ENCODE data around the gene NCKAP5L.
A peak's percentile ranks its signal among the peaks of the same experiment; 100 is the strongest.
"Not testable (repeated sequence)": the region's sequence is repeated elsewhere in the genome, so short reads cannot be mapped to it uniquely, and the experiment has no call there.

NCKAP5L gene, protein sequence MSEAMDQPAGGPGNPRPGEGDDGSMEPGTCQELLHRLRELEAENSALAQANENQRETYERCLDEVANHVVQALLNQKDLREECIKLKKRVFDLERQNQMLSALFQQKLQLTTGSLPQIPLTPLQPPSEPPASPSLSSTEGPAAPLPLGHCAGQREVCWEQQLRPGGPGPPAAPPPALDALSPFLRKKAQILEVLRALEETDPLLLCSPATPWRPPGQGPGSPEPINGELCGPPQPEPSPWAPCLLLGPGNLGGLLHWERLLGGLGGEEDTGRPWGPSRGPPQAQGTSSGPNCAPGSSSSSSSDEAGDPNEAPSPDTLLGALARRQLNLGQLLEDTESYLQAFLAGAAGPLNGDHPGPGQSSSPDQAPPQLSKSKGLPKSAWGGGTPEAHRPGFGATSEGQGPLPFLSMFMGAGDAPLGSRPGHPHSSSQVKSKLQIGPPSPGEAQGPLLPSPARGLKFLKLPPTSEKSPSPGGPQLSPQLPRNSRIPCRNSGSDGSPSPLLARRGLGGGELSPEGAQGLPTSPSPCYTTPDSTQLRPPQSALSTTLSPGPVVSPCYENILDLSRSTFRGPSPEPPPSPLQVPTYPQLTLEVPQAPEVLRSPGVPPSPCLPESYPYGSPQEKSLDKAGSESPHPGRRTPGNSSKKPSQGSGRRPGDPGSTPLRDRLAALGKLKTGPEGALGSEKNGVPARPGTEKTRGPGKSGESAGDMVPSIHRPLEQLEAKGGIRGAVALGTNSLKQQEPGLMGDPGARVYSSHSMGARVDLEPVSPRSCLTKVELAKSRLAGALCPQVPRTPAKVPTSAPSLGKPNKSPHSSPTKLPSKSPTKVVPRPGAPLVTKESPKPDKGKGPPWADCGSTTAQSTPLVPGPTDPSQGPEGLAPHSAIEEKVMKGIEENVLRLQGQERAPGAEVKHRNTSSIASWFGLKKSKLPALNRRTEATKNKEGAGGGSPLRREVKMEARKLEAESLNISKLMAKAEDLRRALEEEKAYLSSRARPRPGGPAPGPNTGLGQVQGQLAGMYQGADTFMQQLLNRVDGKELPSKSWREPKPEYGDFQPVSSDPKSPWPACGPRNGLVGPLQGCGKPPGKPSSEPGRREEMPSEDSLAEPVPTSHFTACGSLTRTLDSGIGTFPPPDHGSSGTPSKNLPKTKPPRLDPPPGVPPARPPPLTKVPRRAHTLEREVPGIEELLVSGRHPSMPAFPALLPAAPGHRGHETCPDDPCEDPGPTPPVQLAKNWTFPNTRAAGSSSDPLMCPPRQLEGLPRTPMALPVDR (N-terminal part only)

DNA sequence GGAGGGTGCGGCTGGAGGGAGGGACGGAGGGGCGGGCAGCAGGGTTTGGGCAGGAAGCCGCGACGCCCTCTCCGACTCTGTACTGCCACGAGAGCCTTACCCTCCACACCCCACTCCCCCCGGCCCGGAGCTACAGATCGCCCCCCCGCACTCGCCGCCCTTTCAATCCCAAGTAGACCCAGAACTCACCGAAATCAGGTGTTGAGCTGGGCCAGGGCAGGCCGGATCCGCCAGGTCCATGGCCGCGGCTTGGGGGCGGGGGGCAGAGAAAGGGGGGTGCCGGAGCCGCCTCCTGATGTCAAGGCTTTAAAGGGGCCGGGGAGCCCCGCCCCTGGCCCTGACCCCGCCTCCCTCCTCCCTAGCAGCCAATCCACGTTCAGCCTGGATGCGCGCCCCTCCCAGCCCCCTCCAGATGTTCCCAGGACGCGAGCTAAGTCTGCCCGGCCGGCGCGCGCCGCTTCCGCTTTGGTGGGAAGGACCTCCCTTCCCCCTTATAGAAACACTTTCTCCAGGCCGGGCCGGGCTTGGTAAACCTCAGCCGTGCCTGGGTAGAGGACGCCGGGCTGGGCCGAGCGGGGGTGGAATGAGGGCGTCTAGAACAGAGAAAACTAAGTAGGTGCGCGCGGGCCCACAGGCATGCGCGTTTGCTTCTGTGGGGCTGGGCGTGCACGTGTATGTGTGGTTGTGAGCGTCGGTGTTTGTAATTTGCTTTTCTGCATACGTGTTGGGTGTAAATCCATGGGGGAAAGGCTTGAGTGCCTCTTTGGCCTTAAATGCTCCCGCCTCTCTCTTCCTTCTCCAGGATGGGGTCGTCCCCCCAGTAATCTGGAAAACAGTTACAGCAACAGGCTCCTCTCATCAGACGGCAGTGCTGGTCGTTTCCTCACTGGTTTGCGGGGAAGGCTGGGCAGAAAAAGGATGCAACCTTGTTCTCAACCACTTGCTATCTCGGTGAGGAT lies at the start of gene NCKAP5L:
NCKAP5L (minus strand) TSS at position 281 of the 959 bp plus-strand sequence. CDS start 24,369 bp downstream, outside the sequence.
- DNase-seq: peak; percentile 99

DNA sequence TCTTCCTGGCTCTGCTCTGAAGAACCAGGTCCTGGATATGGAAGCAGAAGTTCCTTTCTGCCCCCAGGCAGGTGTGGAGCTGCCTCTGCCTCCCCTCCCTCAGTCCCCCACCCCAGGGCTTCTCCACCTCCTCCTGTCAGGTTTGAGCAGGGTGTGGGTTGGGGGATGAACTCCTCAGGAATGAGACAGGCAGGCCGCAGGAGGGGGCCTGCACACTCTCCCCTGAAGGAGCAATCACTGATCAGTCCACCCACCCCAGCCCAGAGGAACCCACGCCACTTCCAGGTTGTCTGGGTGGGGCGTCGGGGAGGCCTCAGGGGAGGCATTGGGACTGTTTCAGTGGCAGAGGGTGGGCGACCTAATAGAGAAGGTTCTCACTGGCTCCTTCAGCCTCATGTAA lies 48.9 kb upstream of the NCKAP5L start:
- no peak for DNase-seq

DNA sequence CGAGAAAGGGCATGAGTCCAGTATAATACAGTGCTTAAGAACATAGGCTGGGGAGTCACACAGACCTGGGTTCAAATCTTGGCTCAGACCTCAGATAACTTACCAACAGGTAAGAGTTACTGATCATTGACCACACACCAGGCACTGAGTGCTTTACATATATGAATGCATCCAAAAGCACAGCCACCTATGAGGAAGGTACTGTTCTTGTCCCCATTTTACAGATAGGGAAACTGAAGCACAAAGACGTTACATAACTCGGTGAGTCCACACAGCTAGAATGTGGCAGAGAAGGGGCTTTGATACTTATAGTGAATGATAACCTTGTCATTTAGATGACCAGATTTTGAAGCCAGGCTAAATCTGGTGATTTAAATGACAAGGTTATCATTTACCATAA lies 47.9 kb upstream of the NCKAP5L start:
- no peak for DNase-seq

DNA sequence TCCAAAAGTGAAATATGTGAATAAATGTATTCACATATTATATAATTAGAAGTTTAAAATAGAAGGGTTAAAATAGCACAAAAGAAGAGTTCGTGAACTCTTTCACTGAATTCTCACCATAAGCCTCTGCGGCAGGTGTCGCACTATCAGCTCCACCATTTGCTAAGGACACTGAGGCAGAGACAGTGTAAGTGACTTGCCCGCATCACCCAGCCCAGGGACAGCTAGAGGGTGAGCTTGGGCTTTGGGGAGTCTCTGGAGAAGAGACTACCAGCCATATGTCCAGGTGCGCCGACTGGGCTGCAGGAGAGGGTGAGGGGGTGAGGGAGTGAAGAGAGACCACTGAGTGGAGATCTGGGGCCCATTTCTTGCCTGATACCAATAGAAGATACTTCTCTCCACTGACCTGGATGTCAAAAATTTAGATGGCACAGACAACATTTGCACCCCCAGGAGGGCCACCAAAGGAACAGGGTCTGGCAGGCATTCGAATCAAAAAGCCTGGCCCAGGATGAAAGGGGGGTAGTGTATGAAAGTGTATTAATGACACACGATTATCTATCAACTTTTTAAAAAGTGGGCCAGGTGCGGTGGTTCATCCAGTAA lies 47.0 kb upstream of the NCKAP5L start:
- DNase-seq: no peak

DNA sequence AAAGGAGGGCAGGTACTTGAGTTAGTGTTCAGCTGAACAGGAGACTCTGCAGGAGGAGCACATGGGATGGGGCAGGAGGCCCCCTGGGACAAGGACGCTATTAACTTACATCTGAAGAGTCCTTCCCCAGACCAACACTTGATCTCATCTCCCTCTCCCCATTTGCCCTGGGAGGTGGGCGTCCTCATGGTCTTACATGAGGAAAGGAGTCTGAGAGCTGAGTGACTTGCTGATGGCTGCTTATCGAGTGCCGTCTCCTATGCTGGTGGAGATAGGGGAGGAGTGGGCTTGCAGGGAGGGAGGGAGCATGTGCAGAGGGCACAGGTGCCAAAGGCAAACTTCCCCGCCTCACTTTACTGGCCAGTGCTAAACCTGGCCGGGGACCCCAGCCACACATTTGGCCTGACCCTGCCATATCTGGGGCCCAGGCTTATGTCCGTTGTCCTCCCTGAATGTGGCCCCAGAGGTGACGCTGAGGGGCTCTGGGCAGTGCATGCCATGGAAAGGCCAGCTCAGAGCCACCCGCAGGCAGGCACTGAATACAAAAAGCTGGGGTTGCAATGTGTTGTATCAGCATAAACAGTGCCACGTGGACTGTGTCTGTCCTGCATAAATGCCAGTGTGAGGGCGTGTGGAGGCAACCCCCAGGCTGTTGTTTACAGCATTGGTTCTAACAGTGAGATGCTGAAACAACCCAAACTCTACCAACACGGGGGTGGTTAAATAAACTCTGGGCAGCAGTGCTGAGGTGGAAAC lies 46.1 kb upstream of the NCKAP5L start:
- DNase-seq: no peak

DNA sequence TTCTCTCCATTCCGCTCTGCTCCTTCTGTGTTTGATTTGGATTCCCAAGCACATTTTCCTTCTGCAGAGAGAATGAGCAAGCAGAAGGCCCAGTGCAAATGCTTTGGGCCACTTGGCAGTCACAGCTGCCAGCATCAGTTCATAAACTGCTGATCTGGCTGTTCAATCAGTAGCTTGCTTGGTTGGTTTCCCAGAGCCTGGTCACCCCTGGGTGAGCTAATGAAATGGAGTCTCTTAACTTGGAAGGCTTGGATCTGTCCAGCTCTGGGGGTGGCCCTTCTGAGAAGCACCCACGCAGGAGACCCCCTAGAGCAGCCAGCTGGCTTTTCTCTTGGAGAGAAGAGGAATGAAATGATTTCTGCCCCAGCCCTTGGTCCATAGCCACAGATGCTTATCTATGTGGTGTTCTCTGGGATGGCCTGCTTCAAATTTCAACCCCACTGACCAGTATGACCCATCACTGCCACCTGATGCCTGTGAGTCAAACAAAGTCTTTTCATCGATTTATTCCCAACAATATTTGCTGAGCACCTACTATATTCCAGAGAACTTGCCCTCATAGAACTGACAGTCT lies 45.2 kb upstream of the NCKAP5L start:
- DNase-seq: no peak

DNA sequence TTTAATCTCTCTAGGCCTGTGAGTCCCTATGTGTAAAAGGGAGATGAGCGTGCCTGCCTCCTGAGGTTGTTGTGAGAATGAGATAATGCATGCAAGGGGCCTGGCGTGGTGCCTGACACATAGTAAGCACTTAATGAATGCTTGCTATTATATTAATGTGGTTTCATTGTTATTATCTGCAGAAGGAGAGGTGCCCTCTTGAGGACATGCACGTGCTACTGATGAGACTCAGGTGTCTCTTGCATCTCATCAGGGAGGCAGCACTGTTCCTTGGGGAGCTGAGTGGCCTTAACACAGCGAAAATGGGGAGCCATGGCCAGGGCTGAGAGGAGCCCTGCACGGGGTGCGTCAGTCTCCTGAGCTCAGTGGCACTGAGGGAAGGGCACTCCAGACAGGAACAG lies 44.6 kb upstream of the NCKAP5L start:
- DNase-seq: peak; percentile 23

DNA sequence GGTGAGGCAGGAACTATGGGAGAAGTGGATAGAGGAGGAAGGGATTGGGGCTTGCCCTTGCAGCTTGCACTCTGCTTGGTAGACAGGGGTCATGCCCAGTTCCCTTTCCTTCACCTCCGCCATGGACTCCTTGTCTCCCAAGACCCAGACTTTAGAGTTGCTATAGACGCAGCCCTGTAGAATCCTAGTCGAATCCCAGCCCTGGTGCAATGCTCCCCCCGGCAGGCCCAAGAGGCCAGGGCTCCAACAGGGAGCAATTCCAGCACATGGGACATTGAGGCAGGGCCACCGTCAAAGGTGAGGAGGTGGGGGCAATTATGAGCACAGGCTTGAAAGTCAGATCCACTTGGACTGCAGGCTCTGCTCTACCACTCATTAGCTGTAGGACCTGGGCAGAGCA lies 44.2 kb upstream of the NCKAP5L start:
- no peak for DNase-seq

DNA sequence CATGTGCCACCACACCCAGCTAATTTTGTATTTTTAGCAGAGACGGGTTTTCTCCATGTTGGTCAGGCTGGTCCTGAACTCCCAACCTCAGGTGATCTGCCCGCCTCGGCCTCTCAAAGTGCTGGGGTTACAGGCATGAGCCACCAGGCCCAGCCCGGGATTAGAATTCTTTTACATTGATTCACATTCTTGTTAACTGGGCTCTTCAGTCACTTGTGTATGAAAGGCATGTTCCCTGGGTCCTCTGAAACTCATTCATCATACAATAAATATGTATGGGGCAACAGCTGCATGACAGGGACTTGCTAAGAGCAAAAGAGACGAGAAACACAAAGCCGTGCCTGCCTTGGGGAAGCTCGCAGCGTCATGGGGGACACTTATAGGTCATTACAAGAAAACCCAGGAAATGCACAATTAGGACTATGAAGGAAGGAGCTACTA lies 43.6 kb upstream of the NCKAP5L start:
- not testable (repeated sequence) for DNase-seq

DNA sequence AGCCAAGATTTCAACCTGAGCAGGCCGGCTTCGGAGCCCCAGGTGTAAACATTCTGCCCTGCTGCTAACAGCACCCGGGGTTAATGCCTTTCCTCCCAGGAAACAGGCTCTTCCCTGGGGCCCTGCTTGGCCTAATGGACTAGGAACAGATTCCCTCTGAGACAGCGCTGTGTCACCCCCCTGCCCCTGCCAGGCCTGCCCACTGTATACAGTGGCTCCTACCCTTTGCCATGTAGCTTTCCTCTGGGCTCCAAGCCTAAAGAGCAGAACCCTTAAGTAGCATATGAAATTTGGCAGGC lies 43.0 kb upstream of the NCKAP5L start:
- no peak for DNase-seq

DNA sequence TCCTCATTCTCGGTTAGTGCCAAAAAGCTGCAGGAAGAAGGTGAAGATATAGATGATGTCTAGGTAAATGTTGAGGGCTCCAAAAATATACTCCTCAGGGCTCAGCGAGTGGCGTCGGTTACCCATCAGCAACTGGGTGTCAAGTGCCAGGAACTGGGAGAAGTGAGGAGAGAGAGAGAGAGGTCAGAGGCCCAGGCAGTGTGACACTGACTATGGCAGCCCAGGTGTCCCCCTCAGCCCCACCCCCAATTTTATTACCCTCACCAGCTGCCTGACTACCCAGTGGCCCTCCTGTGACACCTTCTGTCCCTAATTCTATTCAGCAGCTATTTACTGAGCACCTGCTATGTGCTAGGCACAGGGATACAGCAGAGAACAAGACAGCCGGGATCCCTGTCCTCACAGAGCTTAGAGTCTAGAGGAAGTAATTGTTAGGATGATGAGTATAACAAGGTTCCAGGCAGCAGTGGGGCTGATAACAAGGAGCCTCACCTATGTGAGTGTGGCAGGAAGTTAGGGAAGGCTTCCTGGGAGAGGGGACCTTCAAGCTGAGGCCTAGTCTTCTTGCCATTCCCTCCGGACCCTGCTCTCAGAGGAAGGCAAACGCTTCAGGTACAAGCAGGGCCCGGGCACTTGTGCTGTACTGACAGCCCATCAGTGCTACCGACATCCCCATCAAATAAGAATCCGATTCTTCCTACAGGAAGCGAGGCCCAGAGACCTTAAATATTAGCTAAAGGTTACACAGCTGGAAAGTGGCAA lies 42.5 kb upstream of the NCKAP5L start:
- no peak for DNase-seq

DNA sequence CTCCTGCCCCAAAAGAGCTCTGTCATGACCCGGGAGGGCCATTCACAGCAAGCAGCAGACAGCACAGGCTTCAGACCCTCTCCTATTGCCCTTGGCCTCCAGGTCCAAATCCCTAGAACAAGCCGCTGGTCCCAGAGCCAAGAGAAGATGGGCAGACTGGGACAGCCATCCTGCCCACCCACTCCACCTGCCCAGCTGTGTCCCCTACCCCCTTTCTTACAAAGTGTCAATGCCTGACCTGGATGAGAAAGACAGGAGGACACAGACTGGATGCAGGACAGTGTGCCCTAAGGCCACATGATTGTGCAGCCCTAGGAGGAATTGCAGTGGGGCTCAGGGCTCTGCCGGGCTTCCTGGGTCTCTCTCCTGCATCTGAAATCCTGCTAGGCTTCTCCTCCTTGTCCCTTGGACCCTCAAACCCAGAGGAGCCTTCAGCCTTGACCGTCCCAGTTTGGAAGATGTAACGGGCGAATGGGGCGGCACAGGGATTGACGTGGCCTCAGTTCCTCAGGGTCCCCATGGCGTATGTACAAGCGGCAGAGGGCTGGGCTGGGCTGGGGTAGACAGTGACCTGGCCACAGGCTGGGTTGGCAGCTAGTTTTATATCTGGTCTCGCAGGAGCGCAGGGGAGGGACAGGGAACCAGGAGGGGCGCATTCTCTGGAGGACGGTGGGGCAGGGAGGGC lies 41.7 kb upstream of the NCKAP5L start:
- no peak for DNase-seq

DNA sequence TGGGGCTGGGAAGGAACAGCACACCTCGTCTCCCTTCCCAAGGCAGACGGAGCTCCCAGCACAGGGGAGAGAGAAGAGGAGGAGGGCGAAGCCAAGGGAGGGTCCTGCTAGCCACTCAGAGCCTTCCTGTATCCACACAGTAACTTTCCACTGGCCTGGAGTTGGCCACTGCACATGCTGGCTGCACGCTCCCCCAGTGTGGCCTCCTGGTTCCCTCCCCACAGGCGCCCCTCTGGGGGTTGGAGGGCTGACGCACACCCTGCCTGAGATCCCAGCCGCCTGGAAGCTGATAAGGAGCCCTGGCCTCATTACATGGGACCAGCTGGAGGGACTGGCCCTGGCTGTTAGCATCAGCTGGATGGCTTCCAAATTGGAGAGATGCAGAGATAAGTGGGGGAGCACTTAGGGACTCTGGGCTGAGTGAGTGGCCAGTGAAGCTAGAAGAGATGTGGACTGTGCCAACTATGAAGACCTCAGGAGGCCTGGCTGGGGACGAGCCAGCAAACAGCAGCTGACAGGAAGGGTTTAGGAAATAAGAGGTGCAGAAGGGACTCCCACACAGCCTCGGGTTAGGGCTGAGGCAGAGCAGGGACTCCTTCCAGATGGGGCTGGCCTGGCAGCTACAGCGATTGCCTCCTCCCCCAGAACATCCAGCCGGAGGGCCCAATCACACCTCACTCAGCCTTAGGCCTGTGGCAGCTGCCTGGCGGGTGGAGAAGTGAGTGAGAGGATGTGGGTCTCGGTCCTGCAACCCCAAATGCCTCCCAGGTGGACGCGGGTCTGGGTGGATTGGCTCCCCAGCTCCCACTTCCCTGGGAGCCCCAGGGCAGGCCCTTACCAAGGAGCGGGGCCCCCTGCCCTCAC lies 41.0 kb upstream of the NCKAP5L start:
- DNase-seq: peak; percentile 91

DNA sequence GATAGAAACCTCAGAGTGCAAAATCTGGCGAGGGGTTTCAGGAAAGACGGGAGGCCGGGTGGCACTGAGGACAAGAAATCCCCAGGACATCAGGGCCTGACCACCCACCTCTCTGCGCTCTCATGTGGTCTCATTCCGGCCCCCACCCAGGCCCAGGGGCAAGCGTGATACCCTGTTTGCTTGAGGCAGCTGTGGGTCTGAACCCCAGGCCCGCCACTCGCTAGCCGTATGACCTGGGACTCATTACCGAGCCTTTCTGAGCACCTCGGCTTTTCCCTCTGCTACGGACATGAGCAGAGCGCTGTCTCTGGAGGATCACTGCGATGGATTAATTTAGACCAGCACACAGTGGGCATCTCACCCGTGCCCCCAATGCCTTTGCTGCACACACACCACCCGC lies 40.2 kb upstream of the NCKAP5L start:
- DNase-seq: no peak

DNA sequence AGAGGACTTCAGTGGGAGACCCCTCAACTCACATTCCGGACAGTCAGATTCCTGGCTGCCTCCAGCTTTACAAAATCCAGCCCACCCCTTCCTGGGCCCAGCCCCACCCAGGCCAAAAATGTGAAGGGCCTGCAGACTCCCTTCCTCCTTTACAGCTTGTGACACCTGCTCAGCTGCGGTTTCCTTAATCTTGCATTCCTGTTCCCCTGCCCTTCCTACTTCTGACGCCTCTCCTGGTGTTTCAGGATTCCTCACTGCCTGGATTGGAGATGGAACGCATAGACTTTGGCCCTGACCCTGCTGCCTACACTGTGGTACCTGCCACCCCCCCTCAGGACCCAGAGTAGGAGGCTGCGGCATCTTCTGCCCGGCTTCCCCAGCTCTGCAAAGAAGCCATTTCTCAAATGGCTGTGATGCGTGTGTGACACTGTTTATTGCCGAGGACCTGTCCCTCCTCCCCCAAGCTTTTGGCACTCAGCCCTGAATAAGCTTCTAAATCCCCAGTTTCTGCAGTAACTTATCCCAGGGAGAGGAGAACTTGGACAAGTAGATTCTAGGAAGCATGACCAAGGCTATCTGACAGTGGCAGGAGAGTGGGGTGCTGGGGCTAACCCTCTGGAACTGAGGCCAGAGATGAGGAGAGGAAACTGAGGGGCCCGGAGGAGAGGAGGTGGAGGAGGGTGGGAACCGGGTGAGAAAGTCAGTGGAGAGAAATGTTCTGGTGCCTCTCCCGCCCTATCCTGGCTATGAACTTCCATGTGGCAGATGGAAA lies 39.5 kb upstream of the NCKAP5L start:
- peak; percentile 76 for DNase-seq

DNA sequence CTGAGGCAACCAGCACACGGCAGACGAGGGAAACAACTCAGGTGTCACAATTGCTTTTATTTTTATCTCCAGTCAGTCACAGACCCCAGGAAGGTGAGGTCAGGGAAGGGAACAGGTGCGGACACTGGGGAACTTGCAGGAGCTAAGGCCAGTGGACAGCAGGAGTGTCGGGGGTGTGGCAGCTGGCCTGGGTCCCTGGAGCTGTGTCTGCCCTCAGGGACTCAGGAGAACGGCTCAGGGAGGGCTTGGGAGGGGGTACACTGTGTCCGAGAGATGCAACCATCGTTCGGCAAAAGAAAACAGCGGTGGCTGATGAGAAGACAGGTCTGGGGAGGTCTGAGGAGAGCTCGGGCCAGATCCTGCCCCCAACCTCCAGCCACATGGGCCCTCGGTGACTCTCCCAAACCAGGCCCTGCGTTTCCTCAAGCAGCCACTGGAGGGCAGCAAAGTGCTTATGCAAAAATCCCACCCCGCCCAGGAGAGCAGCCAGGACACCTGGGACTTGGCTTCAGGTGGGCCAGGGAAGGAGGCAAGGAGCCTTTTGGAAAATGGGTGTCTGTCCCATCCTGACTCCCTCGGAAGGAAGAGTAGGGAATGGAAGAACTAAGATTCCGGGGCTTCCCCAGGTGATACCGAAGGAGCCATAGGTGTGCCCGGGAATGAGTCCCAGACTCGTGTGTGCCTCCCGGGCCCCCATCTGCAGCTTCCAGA lies 38.8 kb upstream of the NCKAP5L start:
- peak; percentile 85 for DNase-seq

DNA sequence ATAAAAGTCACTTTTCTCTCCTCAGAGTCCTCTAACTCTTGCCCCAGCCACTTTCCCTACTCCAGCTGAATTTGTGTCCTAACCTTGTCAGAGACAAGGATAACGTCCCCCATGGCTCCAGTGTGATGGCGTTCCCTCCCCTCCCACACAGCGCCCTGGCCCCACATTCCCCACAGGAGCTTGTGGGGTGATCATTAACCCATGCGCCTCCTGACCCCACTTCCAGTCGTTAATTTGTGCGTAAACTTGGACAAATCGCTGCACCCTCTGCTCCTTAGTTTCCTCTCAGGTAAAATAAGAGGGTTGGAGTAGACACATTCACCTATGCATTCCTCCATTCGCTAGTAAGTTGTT lies 37.5 kb upstream of the NCKAP5L start:
- no peak for DNase-seq

Data from NCI-H82 (cell line).